HG03045 (cell line): Measurements from ENCODE around the gene FOXD3.
"Not testable (repeated sequence)": the region's sequence is repeated elsewhere in the genome, so short reads cannot be mapped to it uniquely, and the experiment has no call there.

Experiments
- ATAC-seq: cut with Tn5 transposase; IDR thresholded peaks from one replicate; pipeline ENCODE4 v1.9.1; 2021; ENCODE audit warnings: mild to moderate bottlenecking, moderate library complexity; ENCODE audit not compliant: unreplicated experiment

FOXD3 gene

DNA sequence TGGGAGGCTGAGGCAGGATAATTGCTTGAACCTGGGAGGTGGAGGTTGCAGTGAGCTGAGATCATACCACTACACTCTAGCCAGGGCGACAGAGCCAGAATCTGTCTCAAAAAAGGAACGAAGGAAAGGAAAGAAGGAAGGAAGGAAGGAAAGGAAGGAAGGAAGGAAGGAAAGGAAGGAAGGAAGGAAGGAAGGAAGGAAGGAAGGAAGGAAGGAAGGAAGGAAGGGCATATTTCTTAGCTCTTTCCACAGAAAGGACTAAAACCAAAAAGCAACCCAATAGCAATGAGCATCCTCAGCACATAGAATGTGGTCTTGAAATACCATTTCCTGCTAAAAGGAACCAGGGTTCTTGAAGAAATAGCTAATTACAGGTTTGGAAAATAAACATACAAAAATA lies 33.9 kb downstream of the FOXD3 start:
- ATAC-seq, result not testable (repeated sequence)

DNA sequence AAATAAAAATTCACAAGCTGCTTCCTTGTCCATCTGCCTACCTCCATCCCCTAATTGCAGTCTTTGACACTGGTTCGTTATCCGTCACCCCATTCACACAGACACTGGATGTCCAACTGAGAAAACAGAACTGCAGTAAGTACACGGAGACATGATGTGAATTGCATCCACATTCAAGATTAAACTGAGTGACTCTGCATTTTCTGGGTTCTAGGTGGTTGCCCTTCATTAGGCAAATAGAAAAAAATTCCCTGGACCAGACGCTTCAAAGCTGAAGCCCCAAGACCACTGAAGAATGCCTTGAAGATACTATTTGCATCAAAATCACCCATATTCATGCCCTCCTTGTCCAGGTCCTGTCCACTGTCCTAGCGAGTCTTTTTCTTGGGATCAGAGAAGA lies 37.2 kb downstream of the FOXD3 start:
- no peak for ATAC-seq

DNA sequence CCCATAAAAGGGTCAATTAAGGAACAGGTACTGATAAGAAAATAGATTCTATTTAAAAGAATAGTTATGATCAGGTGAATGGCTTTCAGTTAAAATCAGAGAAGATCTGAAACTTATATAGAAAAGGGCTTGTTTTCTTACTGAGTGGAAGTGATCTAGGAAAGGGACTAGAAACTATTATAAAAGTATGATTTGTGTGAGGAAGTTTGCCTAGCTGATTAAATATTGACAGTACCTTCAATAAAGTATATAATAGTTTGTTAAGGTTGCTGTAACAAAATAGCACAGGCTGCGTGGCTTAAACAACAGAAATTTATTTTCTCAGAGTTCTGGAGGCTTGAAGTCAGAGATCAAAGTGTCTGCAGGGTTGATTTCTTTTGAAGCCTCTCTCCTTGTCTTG lies 39.7 kb downstream of the FOXD3 start:
- no peak for ATAC-seq

GRCh38 chr1:63362578-63362977 lies 40.2 kb downstream of the FOXD3 start:
- ATAC-seq, result no peak

DNA sequence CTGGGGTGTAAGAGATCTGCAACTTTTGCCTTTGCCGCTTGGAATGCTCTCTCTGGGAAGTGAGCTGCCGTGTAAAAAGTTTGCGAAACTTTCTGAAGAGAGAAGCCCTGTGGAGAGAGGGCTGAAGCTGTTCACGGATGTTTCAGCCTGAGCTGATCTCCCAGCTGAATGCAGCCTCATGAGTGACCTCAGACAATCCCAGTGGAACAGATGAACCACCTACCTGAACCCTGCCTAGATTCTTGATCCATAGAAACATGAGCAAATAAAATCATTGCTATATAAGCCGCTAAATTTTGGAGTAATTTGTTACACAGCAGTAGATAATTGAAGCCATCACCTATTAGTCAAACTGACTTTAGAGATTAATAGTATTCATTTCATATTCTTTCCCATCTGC lies 40.6 kb downstream of the FOXD3 start:
- no peak for ATAC-seq

DNA sequence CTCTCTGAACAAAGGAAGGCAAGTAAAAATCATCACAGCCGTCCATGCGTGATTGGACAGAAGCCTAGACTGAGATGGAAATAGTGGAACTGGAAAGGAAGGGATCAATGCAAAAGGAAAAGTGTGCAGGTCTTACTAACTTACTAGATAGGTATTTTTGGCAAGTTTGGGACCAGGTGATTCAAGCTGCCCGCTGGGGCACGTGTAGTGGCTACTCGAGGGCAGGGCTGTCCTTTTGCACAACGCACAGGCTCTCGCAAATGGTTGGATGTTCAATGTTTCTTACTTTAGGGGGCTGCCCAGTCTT lies 44.5 kb downstream of the FOXD3 start:
- ATAC-seq, result no peak

DNA sequence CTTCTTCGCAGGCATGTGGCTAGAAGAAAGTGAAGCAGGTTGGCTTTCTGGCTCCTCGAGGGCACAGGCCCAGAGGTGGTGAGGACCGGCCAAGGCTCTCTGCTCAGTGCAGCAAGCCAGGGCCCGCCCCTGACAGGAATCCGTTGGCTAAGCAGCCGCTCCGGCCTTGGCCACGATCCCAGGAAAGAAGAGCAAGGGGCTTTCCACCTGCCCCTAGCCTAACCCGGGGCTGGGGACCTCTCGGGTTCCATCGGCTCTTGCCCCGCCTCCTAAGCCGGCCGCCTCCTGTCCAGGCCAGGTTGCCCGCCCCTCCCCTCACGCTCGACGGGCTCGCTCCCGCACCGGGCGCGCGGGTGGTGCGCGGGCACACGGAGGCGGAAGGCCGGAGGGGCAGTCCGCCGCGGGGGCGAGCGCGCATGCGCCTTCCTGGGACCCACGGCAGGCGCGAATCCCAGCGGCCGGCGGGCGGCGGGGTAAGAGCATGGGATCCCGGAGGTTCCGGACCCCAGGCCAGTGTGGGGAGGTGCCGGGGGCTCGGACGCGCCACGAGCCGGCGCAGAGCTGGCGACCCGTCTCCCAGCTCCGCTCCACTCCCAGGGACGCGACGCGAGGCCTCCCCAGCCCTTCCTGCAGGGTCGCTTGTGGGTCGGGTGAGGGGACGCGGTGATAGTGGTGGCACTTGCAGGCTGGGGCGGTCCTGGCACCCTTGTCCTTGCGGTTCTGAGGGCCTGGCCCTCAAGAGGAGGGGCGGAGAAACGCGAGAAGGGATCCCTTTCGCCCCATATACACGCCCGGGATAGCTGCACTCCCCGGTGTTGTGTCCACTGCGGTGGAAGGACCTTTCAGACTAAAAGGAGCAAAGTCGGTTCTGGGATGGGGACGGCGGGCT lies 45.1 kb downstream of the FOXD3 start, which contains the start of gene ALG6:
TSS of gene ALG6 (plus strand) at position 413 of the 889 bp plus-strand sequence. CDS start 3,351 bp downstream, outside the sequence.
- peak; percentile 97 for ATAC-seq

DNA sequence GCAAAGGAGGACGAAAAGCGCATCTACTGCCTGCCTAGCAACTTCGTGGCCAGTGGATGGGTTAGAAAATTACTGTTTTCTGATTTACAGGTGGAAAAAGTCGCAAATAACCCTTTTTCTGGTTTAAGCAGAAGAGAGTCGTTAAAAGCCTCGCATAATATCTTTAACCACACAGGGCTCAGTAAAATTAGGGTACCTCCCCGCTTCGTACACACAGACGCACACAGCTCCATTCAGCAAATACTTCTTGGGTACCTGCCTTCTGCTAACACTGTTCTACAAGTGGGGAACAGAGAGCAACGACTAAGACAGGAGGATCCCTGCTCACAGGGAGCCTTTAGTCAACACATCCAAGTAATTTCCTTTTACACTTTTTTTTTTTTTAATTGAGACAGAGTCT lies 45.8 kb downstream of the FOXD3 start:
- no peak for ATAC-seq
